Neural crest cell (in vitro differentiated cells): ENCODE results near the gene MRFAP1L1. TPM values are rescaled to one million over a fixed set of nuclear protein-coding genes. Genes with fewer than 3 reads are reported as not detected.

Experiments
- DNase-seq: peaks from one replicate; pipeline ENCODE4 v3.0.0; 2021; ENCODE audit warnings: low read depth, mixed read lengths, low spot score
- H3K27ac Mint-ChIP-seq: one replicate; pipeline ENCODE4 v1.8.0; 2021; ENCODE audit warnings: mild to moderate bottlenecking, mixed read lengths; ENCODE audit not compliant: unreplicated experiment
- H3K27me3 Mint-ChIP-seq: 2 replicates; pipeline ENCODE4 v1.8.0; 2021; ENCODE audit warnings: low read depth, mild to moderate bottlenecking, mixed read lengths
- H3K36me3 Mint-ChIP-seq: 2 replicates; pipeline ENCODE4 v1.8.0; 2021; ENCODE audit warnings: low read depth, mild to moderate bottlenecking, mixed read lengths
- H3K4me1 Mint-ChIP-seq: 2 replicates; pipeline ENCODE4 v1.8.0; 2021; ENCODE audit warnings: mixed read lengths
- H3K4me3 Mint-ChIP-seq: one replicate; pipeline ENCODE4 v1.8.0; 2021; ENCODE audit warnings: mild to moderate bottlenecking, mixed read lengths
- H3K9me3 Mint-ChIP-seq: 2 replicates; pipeline ENCODE4 v1.8.0; 2021; ENCODE audit warnings: mixed read lengths
- total RNA-seq: library from RNA; stranded (reverse); gene quantifications from 2 replicates; pipeline ENCODE4 v1.2.1, GENCODE V29; 2021
- TF ChIP-seq, protein P1 (sequence below): fragments of 200-600 bp; sonication (generic); conservative IDR thresholded peaks from 2 replicates; pipeline ENCODE4 v1.5.0; 2021; ENCODE audit warnings: antibody characterized with exemption, mild to moderate bottlenecking

MRFAP1L1 gene
- total RNA-seq, 1 donor from 2014 or later: 70.4 TPM

DNA sequence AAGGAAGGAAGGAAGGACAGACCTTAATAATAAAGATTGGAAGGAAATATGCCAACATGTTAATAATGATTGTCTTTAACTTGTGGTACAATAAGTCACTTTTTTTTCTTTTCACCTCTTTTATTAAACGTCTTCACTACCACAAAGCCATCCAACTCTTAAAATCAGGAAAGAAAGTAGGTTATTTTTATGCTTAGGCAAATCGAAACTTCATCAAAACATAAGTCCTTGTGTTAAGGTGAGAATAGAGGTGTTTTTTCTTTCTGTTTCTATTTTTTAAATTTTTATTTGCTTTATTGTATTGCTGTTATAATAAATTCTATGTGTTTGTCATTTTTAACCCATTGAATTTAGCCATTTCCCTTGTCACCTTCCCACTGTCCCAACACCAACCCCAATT lies 32.8 kb upstream of the MRFAP1L1 start:
- Mint-ChIP-seq H3K27me3 (no peaks in the 10 kb centered on the region), H3K9me3 (peaks cover 9% of the 10 kb centered on the region), H3K36me3 (peaks cover 3% of the 10 kb centered on the region), H3K4me3 (no peak overlapping the region), H3K27ac (peak overlapping the region; percentile 19), H3K4me1 (peaks cover 13% of the 10 kb centered on the region)
- DNase-seq: no peak
- TF ChIP-seq, protein P1, sequence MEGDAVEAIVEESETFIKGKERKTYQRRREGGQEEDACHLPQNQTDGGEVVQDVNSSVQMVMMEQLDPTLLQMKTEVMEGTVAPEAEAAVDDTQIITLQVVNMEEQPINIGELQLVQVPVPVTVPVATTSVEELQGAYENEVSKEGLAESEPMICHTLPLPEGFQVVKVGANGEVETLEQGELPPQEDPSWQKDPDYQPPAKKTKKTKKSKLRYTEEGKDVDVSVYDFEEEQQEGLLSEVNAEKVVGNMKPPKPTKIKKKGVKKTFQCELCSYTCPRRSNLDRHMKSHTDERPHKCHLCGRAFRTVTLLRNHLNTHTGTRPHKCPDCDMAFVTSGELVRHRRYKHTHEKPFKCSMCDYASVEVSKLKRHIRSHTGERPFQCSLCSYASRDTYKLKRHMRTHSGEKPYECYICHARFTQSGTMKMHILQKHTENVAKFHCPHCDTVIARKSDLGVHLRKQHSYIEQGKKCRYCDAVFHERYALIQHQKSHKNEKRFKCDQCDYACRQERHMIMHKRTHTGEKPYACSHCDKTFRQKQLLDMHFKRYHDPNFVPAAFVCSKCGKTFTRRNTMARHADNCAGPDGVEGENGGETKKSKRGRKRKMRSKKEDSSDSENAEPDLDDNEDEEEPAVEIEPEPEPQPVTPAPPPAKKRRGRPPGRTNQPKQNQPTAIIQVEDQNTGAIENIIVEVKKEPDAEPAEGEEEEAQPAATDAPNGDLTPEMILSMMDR: no peak

- H3K27ac Mint-ChIP-seq: no peak overlapping the region
- DNase-seq: no peak
- no peaks in the 10 kb centered on the region for H3K27me3 Mint-ChIP-seq
- peaks cover 9% of the 10 kb centered on the region for H3K9me3 Mint-ChIP-seq
- peaks cover 4% of the 10 kb centered on the region for H3K4me1 Mint-ChIP-seq
- TF ChIP-seq, protein P1: no peak
- H3K36me3 Mint-ChIP-seq: peaks cover 3% of the 10 kb centered on the region
- H3K4me3 Mint-ChIP-seq: no peak overlapping the region
These were observed 30.7 kb upstream of the MRFAP1L1 start for GRCh38 chr4:6740347-6740746.

- no peak overlapping the region for H3K27ac Mint-ChIP-seq
- H3K9me3 Mint-ChIP-seq: peaks cover 8% of the 10 kb centered on the region
- DNase-seq: no peak
- TF ChIP-seq, protein P1: no peak
- peaks cover 3% of the 10 kb centered on the region for H3K36me3 Mint-ChIP-seq
- no peaks in the 10 kb centered on the region for H3K27me3 Mint-ChIP-seq
- H3K4me1 Mint-ChIP-seq: peaks cover 6% of the 10 kb centered on the region
- no peak overlapping the region for H3K4me3 Mint-ChIP-seq
These were observed 30.3 kb upstream of the MRFAP1L1 start for GRCh38 chr4:6739920-6740319.

DNA sequence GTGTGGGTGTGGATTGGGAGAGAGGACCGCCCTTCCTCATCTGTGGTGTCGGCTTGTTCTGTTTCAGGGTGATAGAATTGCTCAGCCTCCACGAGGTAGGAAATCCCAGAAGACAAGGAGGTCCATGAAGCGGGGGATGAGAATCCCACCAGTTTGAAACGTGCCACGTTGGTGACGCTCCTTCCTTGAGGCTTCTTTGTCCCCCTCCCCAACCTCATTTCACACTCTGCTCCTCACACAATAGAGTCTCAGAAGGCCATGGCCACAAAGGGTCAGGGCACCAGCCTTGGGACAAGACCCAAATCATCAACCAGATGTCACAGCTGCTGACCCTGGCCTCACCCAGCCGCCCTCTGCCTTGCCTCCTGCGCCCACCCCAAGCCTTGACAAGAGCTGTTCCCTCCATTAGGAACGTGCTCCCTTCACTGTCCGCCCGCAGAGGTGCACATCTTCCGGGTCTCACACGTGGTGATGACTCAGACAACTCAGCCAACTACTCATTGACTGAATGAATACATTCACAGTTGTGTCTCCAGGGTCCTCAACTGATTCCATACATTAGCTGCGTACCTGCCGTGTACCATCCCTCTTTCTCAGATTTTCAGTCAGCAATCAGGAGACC lies 24.6 kb upstream of the MRFAP1L1 start:
- peaks cover 2% of the 10 kb centered on the region for H3K9me3 Mint-ChIP-seq
- H3K4me1 Mint-ChIP-seq: peaks cover 33% of the 10 kb centered on the region
- peak overlapping the region; percentile 93 for H3K27ac Mint-ChIP-seq
- no peak overlapping the region for H3K4me3 Mint-ChIP-seq
- no peak for DNase-seq
- H3K27me3 Mint-ChIP-seq: peaks cover 4% of the 10 kb centered on the region
- H3K36me3 Mint-ChIP-seq: no peaks in the 10 kb centered on the region
- TF ChIP-seq, protein P1: no peak

DNA sequence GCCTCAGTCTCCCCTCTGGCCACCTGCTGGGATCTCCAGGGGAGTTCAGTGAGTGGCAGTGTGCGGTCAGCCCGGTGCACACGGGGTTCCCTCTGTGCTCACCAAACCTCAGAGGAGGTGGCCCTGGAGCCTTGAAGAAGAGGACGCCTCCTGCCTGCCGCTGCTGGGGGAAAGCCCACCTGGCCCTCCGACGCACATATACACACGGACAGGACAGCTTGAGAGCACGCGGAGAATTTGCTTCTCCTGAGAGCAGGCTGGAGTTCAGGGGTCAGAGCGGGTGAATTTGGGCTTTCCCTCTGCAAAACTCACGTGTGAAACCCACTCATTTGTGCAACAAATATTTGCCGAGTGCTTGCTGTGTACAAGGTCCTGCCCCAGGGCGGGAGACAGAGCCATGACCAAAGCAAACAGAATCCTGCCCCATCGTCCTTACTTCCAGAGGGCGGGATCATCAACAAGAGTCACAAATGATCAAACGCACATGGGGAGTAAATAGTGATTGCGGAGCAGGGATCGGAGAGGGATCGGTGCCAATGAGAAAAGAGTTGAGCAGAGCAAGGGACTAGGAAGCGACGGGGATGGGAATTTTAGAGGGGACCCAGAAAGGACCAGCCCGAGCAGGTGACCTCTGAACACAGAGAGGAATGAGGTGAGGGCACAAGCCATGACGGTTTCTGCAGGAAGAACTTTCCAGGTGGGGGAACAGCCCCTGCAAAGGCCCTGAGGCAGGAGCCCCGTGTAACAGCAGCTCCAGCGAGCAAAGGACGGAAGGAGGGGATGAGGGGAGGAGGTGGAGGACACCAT lies 23.9 kb upstream of the MRFAP1L1 start:
- Mint-ChIP-seq H3K4me1 (peaks cover 37% of the 10 kb centered on the region), H3K9me3 (no peaks in the 10 kb centered on the region), H3K4me3 (no peak overlapping the region), H3K36me3 (no peaks in the 10 kb centered on the region), H3K27me3 (peaks cover 7% of the 10 kb centered on the region), H3K27ac (peak overlapping the region; percentile 84)
- DNase-seq: no peak
- TF ChIP-seq, protein P1: no peak
